ENCODE data around the gene PSMA1. TPM values are rescaled to one million over a fixed set of nuclear protein-coding genes. Genes with fewer than 3 reads are reported as not detected.
"Not testable (repeated sequence)": the region's sequence is repeated elsewhere in the genome, so short reads cannot be mapped to it uniquely, and the experiment has no call there.

The PSMA1 gene
- total and polyA plus RNA-seq, 2 of the 13 experiments (the other 11 are each of a cell fraction or from before 2014, with no cell fraction given), result 188 to 229 TPM

DNA sequence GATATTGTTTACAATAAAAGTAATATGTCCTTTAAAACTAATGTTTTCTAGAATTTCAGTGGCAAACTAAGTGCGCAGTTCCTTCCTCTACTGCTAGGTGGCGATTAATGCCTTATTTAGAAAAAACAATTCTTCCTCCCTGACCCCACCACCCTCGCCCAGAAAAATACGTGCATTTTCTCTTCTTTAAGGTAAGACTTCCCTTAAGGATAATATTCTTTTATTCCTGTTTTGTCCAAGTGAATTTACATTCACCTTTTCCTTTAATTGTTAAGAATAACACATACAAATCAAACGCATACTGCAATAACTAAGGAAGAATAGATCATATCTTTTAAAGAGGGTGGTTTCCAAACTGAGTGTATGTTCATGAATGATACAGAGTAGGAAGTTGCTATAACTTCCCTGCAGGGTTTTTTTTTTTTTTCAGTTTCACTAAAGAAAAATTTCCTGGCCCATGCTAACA is 17.0 kb upstream of the PSMA1 start (continued):
- TF ChIP-seq, protein P1, sequence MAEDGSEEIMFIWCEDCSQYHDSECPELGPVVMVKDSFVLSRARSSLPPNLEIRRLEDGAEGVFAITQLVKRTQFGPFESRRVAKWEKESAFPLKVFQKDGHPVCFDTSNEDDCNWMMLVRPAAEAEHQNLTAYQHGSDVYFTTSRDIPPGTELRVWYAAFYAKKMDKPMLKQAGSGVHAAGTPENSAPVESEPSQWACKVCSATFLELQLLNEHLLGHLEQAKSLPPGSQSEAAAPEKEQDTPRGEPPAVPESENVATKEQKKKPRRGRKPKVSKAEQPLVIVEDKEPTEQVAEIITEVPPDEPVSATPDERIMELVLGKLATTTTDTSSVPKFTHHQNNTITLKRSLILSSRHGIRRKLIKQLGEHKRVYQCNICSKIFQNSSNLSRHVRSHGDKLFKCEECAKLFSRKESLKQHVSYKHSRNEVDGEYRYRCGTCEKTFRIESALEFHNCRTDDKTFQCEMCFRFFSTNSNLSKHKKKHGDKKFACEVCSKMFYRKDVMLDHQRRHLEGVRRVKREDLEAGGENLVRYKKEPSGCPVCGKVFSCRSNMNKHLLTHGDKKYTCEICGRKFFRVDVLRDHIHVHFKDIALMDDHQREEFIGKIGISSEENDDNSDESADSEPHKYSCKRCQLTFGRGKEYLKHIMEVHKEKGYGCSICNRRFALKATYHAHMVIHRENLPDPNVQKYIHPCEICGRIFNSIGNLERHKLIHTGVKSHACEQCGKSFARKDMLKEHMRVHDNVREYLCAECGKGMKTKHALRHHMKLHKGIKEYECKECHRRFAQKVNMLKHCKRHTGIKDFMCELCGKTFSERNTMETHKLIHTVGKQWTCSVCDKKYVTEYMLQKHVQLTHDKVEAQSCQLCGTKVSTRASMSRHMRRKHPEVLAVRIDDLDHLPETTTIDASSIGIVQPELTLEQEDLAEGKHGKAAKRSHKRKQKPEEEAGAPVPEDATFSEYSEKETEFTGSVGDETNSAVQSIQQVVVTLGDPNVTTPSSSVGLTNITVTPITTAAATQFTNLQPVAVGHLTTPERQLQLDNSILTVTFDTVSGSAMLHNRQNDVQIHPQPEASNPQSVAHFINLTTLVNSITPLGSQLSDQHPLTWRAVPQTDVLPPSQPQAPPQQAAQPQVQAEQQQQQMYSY (CRISPR knock-in tag; IDR thresholded peaks at IDR 0.05), result no peak
- TF ChIP-seq, protein P2, sequence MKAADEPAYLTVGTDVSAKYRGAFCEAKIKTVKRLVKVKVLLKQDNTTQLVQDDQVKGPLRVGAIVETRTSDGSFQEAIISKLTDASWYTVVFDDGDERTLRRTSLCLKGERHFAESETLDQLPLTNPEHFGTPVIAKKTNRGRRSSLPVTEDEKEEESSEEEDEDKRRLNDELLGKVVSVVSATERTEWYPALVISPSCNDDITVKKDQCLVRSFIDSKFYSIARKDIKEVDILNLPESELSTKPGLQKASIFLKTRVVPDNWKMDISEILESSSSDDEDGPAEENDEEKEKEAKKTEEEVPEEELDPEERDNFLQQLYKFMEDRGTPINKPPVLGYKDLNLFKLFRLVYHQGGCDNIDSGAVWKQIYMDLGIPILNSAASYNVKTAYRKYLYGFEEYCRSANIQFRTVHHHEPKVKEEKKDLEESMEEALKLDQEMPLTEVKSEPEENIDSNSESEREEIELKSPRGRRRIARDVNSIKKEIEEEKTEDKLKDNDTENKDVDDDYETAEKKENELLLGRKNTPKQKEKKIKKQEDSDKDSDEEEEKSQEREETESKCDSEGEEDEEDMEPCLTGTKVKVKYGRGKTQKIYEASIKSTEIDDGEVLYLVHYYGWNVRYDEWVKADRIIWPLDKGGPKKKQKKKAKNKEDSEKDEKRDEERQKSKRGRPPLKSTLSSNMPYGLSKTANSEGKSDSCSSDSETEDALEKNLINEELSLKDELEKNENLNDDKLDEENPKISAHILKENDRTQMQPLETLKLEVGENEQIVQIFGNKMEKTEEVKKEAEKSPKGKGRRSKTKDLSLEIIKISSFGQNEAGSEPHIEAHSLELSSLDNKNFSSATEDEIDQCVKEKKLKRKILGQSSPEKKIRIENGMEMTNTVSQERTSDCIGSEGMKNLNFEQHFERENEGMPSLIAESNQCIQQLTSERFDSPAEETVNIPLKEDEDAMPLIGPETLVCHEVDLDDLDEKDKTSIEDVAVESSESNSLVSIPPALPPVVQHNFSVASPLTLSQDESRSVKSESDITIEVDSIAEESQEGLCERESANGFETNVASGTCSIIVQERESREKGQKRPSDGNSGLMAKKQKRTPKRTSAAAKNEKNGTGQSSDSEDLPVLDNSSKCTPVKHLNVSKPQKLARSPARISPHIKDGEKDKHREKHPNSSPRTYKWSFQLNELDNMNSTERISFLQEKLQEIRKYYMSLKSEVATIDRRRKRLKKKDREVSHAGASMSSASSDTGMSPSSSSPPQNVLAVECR (CRISPR knock-in tag; IDR thresholded peaks at IDR 0.05; ENCODE audit: borderline replicate concordance), result no peak
- no peak for TF ChIP-seq ZMYM3 (CRISPR knock-in tag; IDR thresholded peaks at IDR 0.05)
- no peak for TF ChIP-seq SMAD3 (CRISPR knock-in tag; IDR thresholded peaks at IDR 0.05)
- TF ChIP-seq RAD21 (CRISPR knock-in tag; IDR thresholded peaks at IDR 0.05), result peak; percentile 50; the same call in 1 of the 2 replicates

DNA sequence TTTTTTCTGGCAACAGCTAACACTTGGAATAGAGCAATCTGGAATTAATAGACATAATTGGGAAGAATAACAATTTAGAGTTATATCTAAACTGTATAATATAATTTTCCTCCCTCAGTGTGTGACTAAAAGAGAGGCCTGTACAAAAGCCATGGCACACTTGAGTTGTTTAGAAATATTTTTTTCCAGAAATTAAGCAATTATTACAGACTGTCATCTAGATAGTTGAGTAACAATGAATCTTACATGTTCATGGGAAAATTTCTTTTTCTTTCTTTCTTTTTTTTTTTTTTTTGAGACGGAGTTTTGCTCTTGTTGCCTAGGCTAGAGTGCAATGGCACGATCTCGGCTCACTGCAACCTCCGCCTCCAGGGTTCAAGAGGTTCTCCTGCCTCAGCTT is 15.0 kb upstream of the PSMA1 start:
- CTCF ChIA-PET (ENCODE audit: low intra/inter-chr PET ratio, low total read pairs); FAIRE-seq; BruUV-seq (replicated peaks); H3K9me3 ChIP-seq (ENCODE audit: low read length); H3K36me3 ChIP-seq (replicated peaks in 1 of 2; ENCODE audit: control insufficient read depth in 1 of 2, insufficient read depth in 2 of 2, low read length in 2 of 2); H3K27me3 ChIP-seq (ENCODE audit: control insufficient read depth in 1 of 2, insufficient read depth in 2 of 2, low read length in 2 of 2); H3K4me3 ChIP-seq (replicated peaks in 1 of 3; ENCODE audit: insufficient read depth in 1 of 3, low read depth in 2 of 3, low read length in 3 of 3); POLR2A ChIA-PET; H4K20me1 ChIP-seq (ENCODE audit: insufficient read depth, low read length); H3K27ac ChIP-seq (ENCODE audit: extremely low read length, insufficient read depth, low read length); H3K79me2 ChIP-seq (ENCODE audit: insufficient read depth, low read length); H2AFZ ChIP-seq (ENCODE audit: low read length); DNase-seq (ENCODE audit: low spot score); ATAC-seq; H3K4me2 ChIP-seq (ENCODE audit: low read depth, low read length); H3K9ac ChIP-seq (ENCODE audit: insufficient read depth, low read depth, low read length): not testable (repeated sequence)
- in situ Hi-C loops (cut with HindIII; ENCODE audit: extremely low pct_ligation_motif_present, low pct_unique_long_range_greater_than_20kb), result loop anchor here (5.0 to 25.0 kb wide), 2 partner anchors 102 to 372 kb away; partner anchors contain the start of gene PDE3B
- H3K4me1 ChIP-seq (ENCODE audit: insufficient read depth, low read length), result peaks cover 19% of the 10 kb centered on the region
- 94% methylated on average over 4 of the region's 4 CpGs for WGBS (ENCODE audit: low lambda C conversion rate)
- intact Hi-C loops (cut with micrococcal nuclease; ENCODE audit: unreplicated experiment), result loop anchor here (5.0 kb wide), 1 partner anchor 252 kb away; no protein-coding TSS in a partner anchor
